ENCODE results near the gene CBX5.

The CBX5 gene

DNA sequence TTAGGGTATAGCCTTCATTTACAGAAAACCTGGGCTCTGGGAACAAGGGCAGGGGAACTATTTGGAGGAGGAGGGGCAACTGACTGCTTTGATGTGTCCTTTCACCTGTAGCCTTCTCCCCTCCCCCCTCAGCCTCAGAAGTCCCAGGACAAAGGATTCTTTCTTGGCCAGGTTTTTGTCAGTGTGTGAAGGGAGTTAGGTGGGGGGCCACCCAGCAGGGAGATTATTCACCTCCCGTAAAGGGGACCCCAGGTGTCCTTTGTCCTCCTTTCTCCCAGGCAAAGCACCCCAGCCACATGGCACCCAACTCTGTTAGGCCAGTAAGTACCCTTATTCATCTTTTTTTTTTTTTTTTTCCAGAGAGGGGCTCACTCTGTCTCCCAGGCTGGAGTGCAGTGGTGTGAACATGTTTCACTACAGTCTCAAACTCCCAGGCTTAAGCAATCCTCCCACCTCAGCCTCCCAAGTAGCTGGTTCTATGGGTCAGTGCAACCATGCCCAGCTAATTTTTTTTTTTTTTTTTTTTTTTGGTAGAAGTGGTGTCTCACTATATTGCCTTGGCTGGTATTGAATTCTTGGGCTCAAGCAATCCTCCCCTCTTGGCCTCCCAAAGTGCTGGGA, 21.6 kb upstream of the CBX5 start:
- in situ Hi-C loops (cut with HindIII; ENCODE audit: low pct_unique_long_range_greater_than_20kb, low sequenced_read_pairs), result no loop called here
- DNase-seq (ENCODE audit: low read depth in 1 of 2, low spot score in 1 of 2), result no peak
- no peak for TF ChIP-seq JUND (IDR thresholded peaks at IDR 0.05; ENCODE audit: low read depth)

DNA sequence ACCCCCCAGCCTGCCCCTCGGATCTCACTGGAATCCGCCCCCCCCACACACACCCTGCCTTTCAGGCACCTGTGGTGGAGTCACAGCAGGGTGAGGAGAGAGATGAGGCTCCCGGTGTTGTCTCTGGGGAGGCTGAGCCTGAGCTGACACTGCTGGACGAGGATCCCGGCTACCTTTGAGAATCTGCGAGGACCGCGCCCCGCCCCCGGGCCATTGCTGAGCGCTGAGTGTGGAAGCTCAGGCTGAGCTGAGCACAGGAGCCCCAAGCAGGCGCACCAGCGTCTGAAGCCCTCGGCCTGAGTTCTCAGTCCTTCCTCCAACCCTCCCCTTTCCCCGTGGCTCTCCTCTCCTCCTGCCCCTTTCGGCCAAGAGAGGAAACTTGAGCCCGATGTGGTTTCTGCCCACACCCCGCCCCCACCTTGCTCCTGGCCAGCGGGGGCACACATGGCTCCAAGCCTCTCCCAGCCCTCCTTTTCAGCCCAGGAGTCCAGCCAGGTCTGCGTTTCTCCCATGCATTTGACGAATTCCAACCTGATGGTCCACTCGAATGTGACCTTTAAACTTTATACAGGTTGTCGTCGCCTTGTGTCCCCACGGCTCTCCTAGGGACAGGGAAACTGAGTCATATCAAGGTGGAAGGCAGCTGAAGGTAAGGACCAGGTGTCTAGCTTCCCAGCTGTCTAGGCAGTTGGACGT, 21.0 kb upstream of the CBX5 start, which contains the start of gene NFE2:
Gene NFE2 (minus strand): TSS at position 284 of the 696 bp plus-strand sequence. CDS start 5,767 bp downstream, outside the sequence.
- peak; percentile 52 to 80 for DNase-seq (ENCODE audit: low read depth in 1 of 2, low spot score in 1 of 2)

DNA sequence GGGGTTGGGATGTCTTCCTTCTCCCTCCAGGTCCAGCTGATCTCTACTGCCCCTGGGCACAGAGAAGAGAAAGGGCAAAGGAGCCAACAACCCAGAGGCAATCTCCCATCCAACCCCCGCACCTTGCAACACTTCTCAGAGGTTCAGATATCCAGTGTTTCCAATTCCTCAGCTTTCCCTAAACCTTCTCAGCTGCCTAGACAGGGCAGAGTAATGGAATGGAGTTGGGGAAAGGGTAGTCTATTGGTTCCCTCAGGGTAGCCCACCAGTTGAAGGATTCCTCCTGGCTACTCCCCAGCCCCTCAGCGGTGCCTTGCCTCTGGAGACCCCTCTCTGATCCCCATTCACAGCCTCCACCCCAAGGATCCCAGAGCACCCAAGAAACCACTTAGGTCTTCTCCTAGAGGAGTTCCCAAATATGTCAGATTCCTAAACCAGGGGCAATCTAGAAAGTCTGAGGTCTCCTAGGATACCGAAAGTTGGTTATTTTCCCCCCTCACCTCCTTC, 20.4 kb upstream of the CBX5 start:
- DNase-seq (ENCODE audit: low read depth in 1 of 2, low spot score in 1 of 2), result no peak
- no peak for TF ChIP-seq JUND (IDR thresholded peaks at IDR 0.05; ENCODE audit: low read depth)
- in situ Hi-C loops (cut with HindIII; ENCODE audit: low pct_unique_long_range_greater_than_20kb, low sequenced_read_pairs), result no loop called here

More for the DNA sequence above, 21.0 kb upstream of the CBX5 start, which contains the start of gene NFE2:
- in situ Hi-C loops (cut with HindIII; ENCODE audit: low pct_unique_long_range_greater_than_20kb, low sequenced_read_pairs), result no loop called here
- TF ChIP-seq JUND (IDR thresholded peaks at IDR 0.05; ENCODE audit: low read depth), result no peak

DNA sequence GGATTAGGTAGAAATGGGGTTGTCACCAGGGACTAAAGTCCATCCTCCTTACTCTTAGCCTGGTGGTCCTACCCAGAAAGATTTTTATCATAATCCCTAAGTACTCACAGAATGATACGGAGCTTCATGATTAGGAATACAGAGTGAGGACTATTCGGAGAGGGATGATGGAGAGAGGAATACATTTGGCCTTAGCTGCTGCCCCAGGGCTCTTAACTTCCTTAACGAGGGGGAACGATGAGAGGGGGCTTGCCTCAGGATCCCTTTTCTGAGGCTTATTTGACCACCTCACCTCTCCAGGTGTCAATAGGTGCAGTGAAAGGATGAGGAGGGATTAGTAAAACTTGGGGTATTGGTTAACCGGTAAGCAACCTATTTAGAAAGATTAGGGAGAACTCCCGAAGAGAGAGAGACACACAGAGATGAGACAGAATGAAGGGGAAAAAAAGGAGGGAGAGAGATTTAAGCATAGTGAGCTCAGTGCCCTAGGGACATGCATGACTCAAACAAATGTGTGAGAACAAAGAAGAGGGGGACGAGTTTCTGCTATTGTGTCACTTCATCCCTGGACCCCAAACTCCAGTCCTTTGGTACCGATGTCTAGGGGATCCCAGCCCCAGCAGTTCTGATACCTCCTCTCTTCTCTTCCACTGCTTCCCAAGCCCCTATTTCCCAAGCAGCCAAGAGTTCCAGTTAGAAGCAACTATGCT, 19.7 kb upstream of the CBX5 start:
- no peak for TF ChIP-seq JUND (IDR thresholded peaks at IDR 0.05; ENCODE audit: low read depth)
- in situ Hi-C loops (cut with HindIII; ENCODE audit: low pct_unique_long_range_greater_than_20kb, low sequenced_read_pairs), result no loop called here
- no peak for DNase-seq (ENCODE audit: low read depth in 1 of 2, low spot score in 1 of 2)

DNA sequence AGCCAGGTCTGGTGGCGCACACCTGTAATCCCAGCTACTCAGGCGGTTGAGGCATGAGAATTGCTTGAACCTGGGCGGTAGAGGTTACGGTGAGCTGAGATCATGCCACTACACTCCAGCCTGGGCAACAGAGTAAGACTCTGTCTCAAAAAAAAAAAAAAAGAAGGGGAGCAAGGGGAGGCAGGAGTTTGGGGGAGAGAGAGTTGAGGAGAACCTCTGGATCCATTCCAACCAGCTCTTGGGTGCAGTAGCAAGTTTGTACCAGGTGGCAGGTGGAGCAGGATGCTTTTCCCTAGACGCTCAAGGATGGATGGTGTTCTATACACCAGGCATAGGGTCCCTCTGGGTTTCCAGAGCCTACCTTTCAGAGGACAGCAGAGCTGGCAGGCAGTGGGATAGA, 19.0 kb upstream of the CBX5 start:
- in situ Hi-C loops (cut with HindIII; ENCODE audit: low pct_unique_long_range_greater_than_20kb, low sequenced_read_pairs), result no loop called here
- TF ChIP-seq JUND (IDR thresholded peaks at IDR 0.05; ENCODE audit: low read depth), result no peak
- DNase-seq (ENCODE audit: low read depth in 1 of 2, low spot score in 1 of 2), result no peak

GRCh38 chr12:54296393-54297099, 16.6 kb upstream of the CBX5 start:
- in situ Hi-C loops (cut with HindIII; ENCODE audit: low pct_unique_long_range_greater_than_20kb, low sequenced_read_pairs), result no loop called here
- no peak for DNase-seq (ENCODE audit: low read depth in 1 of 2, low spot score in 1 of 2)
- TF ChIP-seq JUND (IDR thresholded peaks at IDR 0.05; ENCODE audit: low read depth), result no peak

- TF ChIP-seq JUND (IDR thresholded peaks at IDR 0.05; ENCODE audit: low read depth), result no peak
- in situ Hi-C loops (cut with HindIII; ENCODE audit: low pct_unique_long_range_greater_than_20kb, low sequenced_read_pairs), result no loop called here
- DNase-seq (ENCODE audit: low read depth in 1 of 2, low spot score in 1 of 2), result no peak
These were observed 15.1 kb upstream of the CBX5 start for GRCh38 chr12:54294953-54295566.

DNA sequence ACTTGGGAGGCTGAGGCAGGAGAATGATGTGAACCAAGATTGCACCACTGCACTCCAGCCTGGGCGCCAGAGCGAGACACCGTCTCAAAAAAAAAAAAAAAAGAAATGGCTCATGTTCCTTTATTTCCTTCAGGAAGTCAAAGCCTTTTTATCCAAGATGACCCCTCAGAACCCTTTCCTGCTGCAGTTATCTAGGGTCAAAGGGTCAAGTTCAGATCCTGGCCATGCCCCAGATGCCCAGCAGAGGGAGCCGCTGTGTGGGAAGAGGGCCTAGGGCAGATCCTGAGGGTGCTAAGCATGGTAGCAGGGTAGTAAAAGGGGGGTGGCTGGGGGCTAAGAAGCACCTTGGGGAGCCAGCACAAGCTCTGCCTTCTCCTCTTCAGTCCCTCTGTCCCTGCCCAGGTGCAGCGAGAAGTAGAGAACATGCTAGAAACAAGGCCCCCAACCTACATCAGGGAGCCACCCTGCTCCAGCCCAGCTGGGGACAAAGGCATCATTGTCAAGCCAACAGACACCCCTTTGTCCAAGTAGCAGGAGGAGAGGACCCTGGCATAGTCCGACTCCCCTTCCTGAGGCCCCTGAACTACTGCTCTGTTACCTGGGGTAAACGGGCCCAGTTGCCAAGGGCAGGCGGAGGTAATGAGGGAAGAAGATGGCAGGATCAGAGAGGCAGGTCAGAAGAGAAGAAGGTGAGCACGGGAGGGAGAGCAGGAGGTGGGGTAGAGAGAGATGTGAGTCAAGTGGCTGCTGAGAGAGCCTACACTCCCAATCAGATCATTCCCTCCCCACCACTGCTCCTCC, 14.4 kb upstream of the CBX5 start:
- peak; percentile 37 to 51 for DNase-seq (ENCODE audit: low read depth in 1 of 2, low spot score in 1 of 2)
- no peak for TF ChIP-seq JUND (IDR thresholded peaks at IDR 0.05; ENCODE audit: low read depth)
- in situ Hi-C loops (cut with HindIII; ENCODE audit: low pct_unique_long_range_greater_than_20kb, low sequenced_read_pairs), result no loop called here

DNA sequence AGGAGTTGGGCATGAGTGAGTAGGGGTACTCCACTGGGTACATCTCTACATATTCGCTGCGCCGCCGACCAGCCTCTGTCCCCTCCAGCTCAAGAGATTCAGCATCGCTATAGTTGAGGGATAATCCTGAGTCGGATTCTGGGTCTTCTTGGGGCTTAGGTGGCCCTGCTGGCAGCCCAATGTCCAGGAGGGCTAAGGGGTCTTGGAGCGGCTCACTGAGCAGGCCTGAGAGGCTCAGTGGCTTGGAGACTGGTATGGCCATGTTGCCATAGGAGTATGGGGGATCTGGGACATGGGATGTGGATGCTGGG, 13.0 kb upstream of the CBX5 start:
- in situ Hi-C loops (cut with HindIII; ENCODE audit: low pct_unique_long_range_greater_than_20kb, low sequenced_read_pairs), result no loop called here
- DNase-seq (ENCODE audit: low read depth in 1 of 2, low spot score in 1 of 2), result no peak
- TF ChIP-seq JUND (IDR thresholded peaks at IDR 0.05; ENCODE audit: low read depth), result no peak

- in situ Hi-C loops (cut with HindIII; ENCODE audit: low pct_unique_long_range_greater_than_20kb, low sequenced_read_pairs), result no loop called here
- TF ChIP-seq JUND (IDR thresholded peaks at IDR 0.05; ENCODE audit: low read depth), result no peak
- no peak for DNase-seq (ENCODE audit: low read depth in 1 of 2, low spot score in 1 of 2)
These were observed 12.4 kb upstream of the CBX5 start for GRCh38 chr12:54292083-54292930.

All from T47D (cell line).